ENCODE measurements around the gene ZCCHC4. TPM values are rescaled to one million over a fixed set of nuclear protein-coding genes. Genes with fewer than 3 reads are reported as not detected.

ZCCHC4 gene, protein sequence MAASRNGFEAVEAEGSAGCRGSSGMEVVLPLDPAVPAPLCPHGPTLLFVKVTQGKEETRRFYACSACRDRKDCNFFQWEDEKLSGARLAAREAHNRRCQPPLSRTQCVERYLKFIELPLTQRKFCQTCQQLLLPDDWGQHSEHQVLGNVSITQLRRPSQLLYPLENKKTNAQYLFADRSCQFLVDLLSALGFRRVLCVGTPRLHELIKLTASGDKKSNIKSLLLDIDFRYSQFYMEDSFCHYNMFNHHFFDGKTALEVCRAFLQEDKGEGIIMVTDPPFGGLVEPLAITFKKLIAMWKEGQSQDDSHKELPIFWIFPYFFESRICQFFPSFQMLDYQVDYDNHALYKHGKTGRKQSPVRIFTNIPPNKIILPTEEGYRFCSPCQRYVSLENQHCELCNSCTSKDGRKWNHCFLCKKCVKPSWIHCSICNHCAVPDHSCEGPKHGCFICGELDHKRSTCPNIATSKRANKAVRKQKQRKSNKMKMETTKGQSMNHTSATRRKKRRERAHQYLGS
- total RNA-seq, result 10 to 100 TPM; 10.7 to 32.1 (median 18.7) TPM

DNA sequence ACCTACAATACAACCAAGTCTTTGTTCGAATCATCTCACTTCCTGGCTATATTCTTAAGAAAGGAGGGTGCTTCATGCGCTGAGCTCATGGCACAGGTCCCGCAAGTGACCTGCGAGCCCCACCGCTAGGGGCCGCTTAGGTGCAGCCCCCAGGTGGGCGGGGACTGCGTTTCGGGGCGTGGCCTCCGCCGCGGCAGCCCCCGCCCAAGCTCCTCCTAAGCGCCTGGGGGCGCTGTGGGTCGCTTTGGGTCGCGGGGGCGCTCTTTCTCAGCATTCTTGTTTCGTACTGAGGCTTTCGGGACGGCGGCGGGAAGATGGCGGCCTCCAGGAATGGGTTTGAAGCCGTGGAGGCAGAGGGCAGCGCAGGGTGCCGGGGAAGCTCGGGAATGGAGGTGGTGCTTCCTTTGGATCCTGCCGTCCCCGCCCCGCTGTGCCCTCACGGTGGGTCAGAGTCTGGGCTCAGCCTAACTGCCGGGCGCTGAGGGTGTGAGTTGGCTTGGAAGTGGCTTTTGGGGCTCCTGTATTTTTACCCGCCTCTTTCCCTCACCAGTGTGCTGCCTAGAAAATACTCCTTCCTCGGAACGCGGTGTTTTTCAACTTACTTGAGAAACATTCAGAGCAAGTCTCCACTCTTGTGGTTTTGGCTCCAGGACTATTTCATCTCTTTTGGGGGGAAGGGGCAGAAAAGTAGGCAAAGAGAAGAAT is at the start of gene ZCCHC4:
Gene ZCCHC4 (plus strand): TSS at position 279 of the 705 bp plus-strand sequence. CDS start 36 bp downstream, at position 315.
- peak within 1 kb of the TSS; percentile 78 to 82 for H3K27ac ChIP-seq
- intact Hi-C loops (cut with DNase I; ENCODE audit: low total_unique reads), result no loop called here
- DNase-seq (ENCODE audit: low spot score in 2 of 2), result peak; percentile 84 to 86
- H3K9me3 ChIP-seq, result no peaks in the 10 kb centered on the region
- H3K4me1 ChIP-seq, result peaks cover 0 to 5% of the 10 kb centered on the region in 2 donors
- peak within 1 kb of the TSS; percentile 69 to 82 (median 72) for H3K4me3 ChIP-seq
- H3K27me3 ChIP-seq, result no peaks in the 10 kb centered on the region
- TF ChIP-seq POLR2AphosphoS5 (IDR thresholded peaks at IDR 0.05), result peak; percentile 39 to 68 (median 40)
- no peak for TF ChIP-seq POLR2A (IDR thresholded peaks at IDR 0.05)
- TF ChIP-seq, protein P1, sequence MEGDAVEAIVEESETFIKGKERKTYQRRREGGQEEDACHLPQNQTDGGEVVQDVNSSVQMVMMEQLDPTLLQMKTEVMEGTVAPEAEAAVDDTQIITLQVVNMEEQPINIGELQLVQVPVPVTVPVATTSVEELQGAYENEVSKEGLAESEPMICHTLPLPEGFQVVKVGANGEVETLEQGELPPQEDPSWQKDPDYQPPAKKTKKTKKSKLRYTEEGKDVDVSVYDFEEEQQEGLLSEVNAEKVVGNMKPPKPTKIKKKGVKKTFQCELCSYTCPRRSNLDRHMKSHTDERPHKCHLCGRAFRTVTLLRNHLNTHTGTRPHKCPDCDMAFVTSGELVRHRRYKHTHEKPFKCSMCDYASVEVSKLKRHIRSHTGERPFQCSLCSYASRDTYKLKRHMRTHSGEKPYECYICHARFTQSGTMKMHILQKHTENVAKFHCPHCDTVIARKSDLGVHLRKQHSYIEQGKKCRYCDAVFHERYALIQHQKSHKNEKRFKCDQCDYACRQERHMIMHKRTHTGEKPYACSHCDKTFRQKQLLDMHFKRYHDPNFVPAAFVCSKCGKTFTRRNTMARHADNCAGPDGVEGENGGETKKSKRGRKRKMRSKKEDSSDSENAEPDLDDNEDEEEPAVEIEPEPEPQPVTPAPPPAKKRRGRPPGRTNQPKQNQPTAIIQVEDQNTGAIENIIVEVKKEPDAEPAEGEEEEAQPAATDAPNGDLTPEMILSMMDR (IDR thresholded peaks at IDR 0.05), result peak; percentile 59 to 95 (median 70)
- H3K36me3 ChIP-seq, result no peaks in the 10 kb centered on the region

DNA sequence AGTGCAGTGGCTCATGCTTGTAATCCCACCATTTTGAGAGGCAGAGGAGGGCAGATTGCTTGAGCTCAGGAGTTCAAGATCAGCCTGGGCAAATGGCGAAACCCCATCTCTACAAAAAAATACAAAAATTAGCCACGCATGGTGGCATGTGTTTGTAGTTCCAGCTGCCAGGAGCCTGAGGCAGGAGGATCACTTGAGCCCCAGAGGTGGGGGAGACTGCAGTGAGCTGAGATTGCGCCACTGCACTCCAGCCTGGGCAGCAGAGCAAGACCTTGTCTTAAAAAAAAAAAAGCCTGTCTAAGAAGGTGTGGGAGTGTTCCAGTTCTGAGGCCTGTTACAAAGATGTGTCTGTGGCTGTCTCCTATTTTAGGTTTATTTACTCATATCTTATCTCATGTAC is 40.7 kb upstream of the ZCCHC4 start:
- no peaks in the 10 kb centered on the region for H3K36me3 ChIP-seq

DNA sequence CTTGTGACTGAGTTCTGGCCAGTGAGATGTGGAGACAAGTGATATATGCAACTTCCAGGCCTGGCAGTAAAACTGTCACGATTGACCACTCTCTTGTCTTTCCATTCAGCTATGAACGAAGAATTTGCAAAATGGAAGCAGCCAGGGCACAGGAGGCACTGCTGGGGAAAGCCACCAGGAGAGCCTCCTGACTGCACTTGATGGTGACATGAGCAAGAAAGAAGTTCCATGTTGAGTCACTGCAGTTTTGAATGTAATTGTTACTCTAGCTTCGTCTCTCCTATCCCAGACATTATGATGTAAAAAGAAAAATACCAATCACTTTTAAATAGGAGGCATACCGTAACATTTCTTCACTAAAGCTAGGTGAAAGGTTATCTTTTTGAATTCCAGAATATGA is 32.4 kb upstream of the ZCCHC4 start:
- no peaks in the 10 kb centered on the region for H3K27me3 ChIP-seq
- H3K4me3 ChIP-seq, result no peak overlapping the region
- no peaks in the 10 kb centered on the region for H3K4me1 ChIP-seq
- intact Hi-C loops (cut with DNase I; ENCODE audit: low total_unique reads), result no loop called here
- no peak overlapping the region for H3K27ac ChIP-seq
- no peak for DNase-seq (ENCODE audit: low spot score in 2 of 2)
- H3K9me3 ChIP-seq, result no peaks in the 10 kb centered on the region
- peaks cover 8% of the 10 kb centered on the region for H3K36me3 ChIP-seq
- no peak for TF ChIP-seq POLR2A (IDR thresholded peaks at IDR 0.05)
- TF ChIP-seq, protein P1 (IDR thresholded peaks at IDR 0.05), result no peak
- no peak for TF ChIP-seq POLR2AphosphoS5 (IDR thresholded peaks at IDR 0.05)

More for the DNA sequence above, 40.7 kb upstream of the ZCCHC4 start:
- Histone ChIP-seq H3K9me3 (no peaks in the 10 kb centered on the region), H3K27me3 (no peaks in the 10 kb centered on the region), H3K4me1 (no peaks in the 10 kb centered on the region), H3K27ac (no peak overlapping the region), H3K4me3 (no peak overlapping the region)
- no peak for DNase-seq (ENCODE audit: low spot score in 2 of 2)
- TF ChIP-seq, protein P1 (IDR thresholded peaks at IDR 0.05), result no peak
- TF ChIP-seq POLR2A (IDR thresholded peaks at IDR 0.05) (no peak), POLR2AphosphoS5 (IDR thresholded peaks at IDR 0.05) (no peak)
- intact Hi-C loops (cut with DNase I; ENCODE audit: low total_unique reads), result no loop called here

- Histone ChIP-seq H3K4me1 (no peaks in the 10 kb centered on the region), H3K9me3 (no peaks in the 10 kb centered on the region), H3K4me3 (no peak overlapping the region), H3K27me3 (no peaks in the 10 kb centered on the region), H3K36me3 (no peaks in the 10 kb centered on the region), H3K27ac (no peak overlapping the region)
- intact Hi-C loops (cut with DNase I; ENCODE audit: low total_unique reads), result no loop called here
- no peak for DNase-seq (ENCODE audit: low spot score in 2 of 2)
- TF ChIP-seq, protein P1 (IDR thresholded peaks at IDR 0.05), result no peak
- no peak for TF ChIP-seq POLR2A (IDR thresholded peaks at IDR 0.05)
- TF ChIP-seq POLR2AphosphoS5 (IDR thresholded peaks at IDR 0.05), result no peak
Measured at GRCh38 chr4:25283948-25284347, 28.6 kb upstream of the ZCCHC4 start.
